GM18502 (cell line): ENCODE results near the gene VAMP1.

Source experiments
- ATAC-seq: cut with Tn5 transposase; IDR thresholded peaks from one replicate; pipeline ENCODE4 v1.9.1; 2021; ENCODE audit warnings: mild to moderate bottlenecking; ENCODE audit not compliant: unreplicated experiment, poor library complexity

Gene VAMP1

GRCh38 chr12:6452245-6452943 is 18.1 kb downstream of the VAMP1 start:
- no peak for ATAC-seq

- ATAC-seq: peak; percentile 68
Measured at GRCh38 chr12:6451348-6452244, 18.9 kb downstream of the VAMP1 start, which contains the start of gene TAPBPL. TSS of gene TAPBPL (plus strand) at chr12:6452042. CDS start at chr12:6452249, 207 bp downstream.

GRCh38 chr12:6450869-6451347 is 19.6 kb downstream of the VAMP1 start:
- no peak for ATAC-seq

- ATAC-seq: no peak
Measured at GRCh38 chr12:6450091-6450868, 20.2 kb downstream of the VAMP1 start.

- no peak for ATAC-seq
Measured at GRCh38 chr12:6444704-6445688, 25.5 kb downstream of the VAMP1 start, which contains the start of gene CD27. TSS of gene CD27 (plus strand) at chr12:6444955. CDS start at chr12:6445096, 141 bp downstream.

- ATAC-seq: no peak
Measured at GRCh38 chr12:6444031-6444430, 26.4 kb downstream of the VAMP1 start.

- ATAC-seq: no peak
Measured at GRCh38 chr12:6443361-6443983, 27.0 kb downstream of the VAMP1 start.

GRCh38 chr12:6442836-6443235 is 27.6 kb downstream of the VAMP1 start:
- ATAC-seq: no peak

GRCh38 chr12:6440391-6440790 is 30.1 kb downstream of the VAMP1 start:
- no peak for ATAC-seq

GRCh38 chr12:6438345-6438744 is 32.1 kb downstream of the VAMP1 start:
- ATAC-seq: no peak

GRCh38 chr12:6437586-6437985 is 32.9 kb downstream of the VAMP1 start:
- no peak for ATAC-seq

- no peak for ATAC-seq
Measured at GRCh38 chr12:6435961-6436715, 34.3 kb downstream of the VAMP1 start.

GRCh38 chr12:6434205-6435140 is 36.0 kb downstream of the VAMP1 start:
- ATAC-seq: no peak

- no peak for ATAC-seq
Measured at GRCh38 chr12:6432991-6433390, 37.5 kb downstream of the VAMP1 start.

GRCh38 chr12:6430124-6430989 is 40.1 kb downstream of the VAMP1 start:
- ATAC-seq: no peak

GRCh38 chr12:6428326-6428725 is 42.2 kb downstream of the VAMP1 start:
- ATAC-seq: no peak
